Measurements from ENCODE around the gene CACNA2D1. TPM values are rescaled to one million over a fixed set of nuclear protein-coding genes. Genes with fewer than 3 reads are reported as not detected.
A peak's percentile ranks its signal among the peaks of the same experiment; 100 is the strongest.

Gene CACNA2D1
- total RNA-seq, 1 donor from 2014 or later = 32.9 TPM

DNA sequence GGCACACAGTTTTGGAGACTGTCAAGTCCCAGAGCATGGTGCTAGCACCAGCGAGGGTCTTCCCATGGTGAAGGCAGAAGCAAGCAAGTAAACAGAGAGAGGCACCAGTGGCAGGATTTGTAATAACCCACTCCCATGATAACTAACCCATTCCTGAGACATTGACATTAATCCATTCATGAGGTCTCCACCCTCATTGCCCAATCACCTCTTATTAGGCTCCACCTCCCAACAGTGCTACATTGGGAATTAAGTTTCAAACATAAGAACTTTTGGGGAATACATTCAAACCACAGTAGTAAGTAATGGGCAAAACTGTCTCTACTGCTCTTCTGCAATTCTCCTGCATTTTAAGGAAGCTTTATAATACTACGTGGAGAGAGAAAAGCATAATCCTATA lies 193.6 kb downstream of the CACNA2D1 start:
- H3K9me3 Mint-ChIP-seq (ENCODE audit: low read depth) = no peaks in the 10 kb centered on the region
- H3K36me3 Mint-ChIP-seq (ENCODE audit: low read depth) = peaks cover under 1% of the 10 kb centered on the region
- no peak for TF ChIP-seq CTCF (IDR thresholded peaks at IDR 0.05)
- H3K27me3 Mint-ChIP-seq (ENCODE audit: low read depth) = no peaks in the 10 kb centered on the region
- H3K27ac Mint-ChIP-seq (ENCODE audit: unreplicated experiment) = no peak overlapping the region
- peaks cover 16% of the 10 kb centered on the region for H3K4me1 Mint-ChIP-seq (ENCODE audit: low read depth)
- H3K4me3 Mint-ChIP-seq (ENCODE audit: unreplicated experiment) = no peak overlapping the region
- no peak for DNase-seq (ENCODE audit: low spot score)

- Mint-ChIP-seq H3K4me3 (ENCODE audit: unreplicated experiment) (no peak overlapping the region), H3K36me3 (ENCODE audit: low read depth) (no peaks in the 10 kb centered on the region), H3K9me3 (ENCODE audit: low read depth) (no peaks in the 10 kb centered on the region), H3K4me1 (ENCODE audit: low read depth) (peaks cover 16% of the 10 kb centered on the region), H3K27ac (ENCODE audit: unreplicated experiment) (peak overlapping the region; percentile 41), H3K27me3 (ENCODE audit: low read depth) (no peaks in the 10 kb centered on the region)
- no peak for DNase-seq (ENCODE audit: low spot score)
- peak; percentile 82 for TF ChIP-seq CTCF (IDR thresholded peaks at IDR 0.05)
Measured at GRCh38 chr7:82247814-82248433, 195.7 kb downstream of the CACNA2D1 start.

DNA sequence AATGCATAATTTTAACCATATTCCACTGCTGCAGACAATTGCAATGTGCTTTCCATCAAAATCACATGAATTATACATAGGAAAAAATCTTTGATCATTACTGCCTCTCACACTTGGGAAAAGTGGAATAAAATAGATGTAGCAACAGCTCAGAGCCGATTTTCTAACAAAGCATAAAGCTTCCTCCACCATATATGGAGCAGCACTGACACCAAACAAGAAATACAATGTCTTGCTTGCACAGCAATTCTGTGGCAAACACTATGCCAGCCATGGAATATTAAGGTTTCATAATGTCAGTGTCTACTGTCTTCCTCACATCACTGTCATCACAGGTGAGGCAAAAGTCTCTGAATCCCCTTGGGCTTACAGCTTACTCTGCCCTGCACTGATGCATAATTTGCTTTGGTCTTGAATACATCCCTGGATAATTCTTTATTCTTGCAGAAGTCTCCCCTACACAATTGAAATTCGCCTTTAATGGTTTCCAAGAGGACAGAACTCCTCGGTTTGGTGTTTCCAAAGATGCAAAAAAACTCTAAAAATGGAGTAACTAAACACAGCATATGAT lies 198.5 kb downstream of the CACNA2D1 start:
- no peaks in the 10 kb centered on the region for H3K36me3 Mint-ChIP-seq (ENCODE audit: low read depth)
- peaks cover 16% of the 10 kb centered on the region for H3K4me1 Mint-ChIP-seq (ENCODE audit: low read depth)

DNA sequence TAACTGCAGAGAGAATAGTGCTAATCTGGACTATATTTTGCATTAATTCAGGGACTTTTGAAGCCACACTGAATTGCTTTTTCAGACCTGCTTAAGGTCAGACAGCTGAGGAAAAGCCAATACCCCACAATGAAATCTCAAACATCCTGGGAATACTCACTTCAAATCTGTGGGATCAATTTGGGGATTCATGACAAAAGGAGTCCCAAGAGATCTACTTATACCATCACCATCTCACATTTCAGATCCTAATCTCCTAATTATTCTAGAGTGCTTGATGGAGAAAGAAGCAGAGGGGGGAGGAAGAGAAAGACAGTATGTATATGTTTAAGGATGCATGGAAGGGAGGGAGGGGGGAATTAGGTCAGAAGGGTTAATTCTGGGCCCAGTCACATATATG lies 202.2 kb downstream of the CACNA2D1 start:
- no peak for DNase-seq (ENCODE audit: low spot score)
- no peaks in the 10 kb centered on the region for H3K36me3 Mint-ChIP-seq (ENCODE audit: low read depth)
- H3K27ac Mint-ChIP-seq (ENCODE audit: unreplicated experiment) = no peak overlapping the region
- peaks cover under 1% of the 10 kb centered on the region for H3K4me1 Mint-ChIP-seq (ENCODE audit: low read depth)
- H3K4me3 Mint-ChIP-seq (ENCODE audit: unreplicated experiment) = no peak overlapping the region
- H3K27me3 Mint-ChIP-seq (ENCODE audit: low read depth) = no peaks in the 10 kb centered on the region
- H3K9me3 Mint-ChIP-seq (ENCODE audit: low read depth) = no peaks in the 10 kb centered on the region
- TF ChIP-seq CTCF (IDR thresholded peaks at IDR 0.05) = no peak

More for the DNA sequence above, 198.5 kb downstream of the CACNA2D1 start:
- Mint-ChIP-seq H3K27ac (ENCODE audit: unreplicated experiment) (no peak overlapping the region), H3K27me3 (ENCODE audit: low read depth) (no peaks in the 10 kb centered on the region), H3K9me3 (ENCODE audit: low read depth) (no peaks in the 10 kb centered on the region), H3K4me3 (ENCODE audit: unreplicated experiment) (no peak overlapping the region)
- TF ChIP-seq CTCF (IDR thresholded peaks at IDR 0.05) = no peak
- DNase-seq (ENCODE audit: low spot score) = no peak

DNA sequence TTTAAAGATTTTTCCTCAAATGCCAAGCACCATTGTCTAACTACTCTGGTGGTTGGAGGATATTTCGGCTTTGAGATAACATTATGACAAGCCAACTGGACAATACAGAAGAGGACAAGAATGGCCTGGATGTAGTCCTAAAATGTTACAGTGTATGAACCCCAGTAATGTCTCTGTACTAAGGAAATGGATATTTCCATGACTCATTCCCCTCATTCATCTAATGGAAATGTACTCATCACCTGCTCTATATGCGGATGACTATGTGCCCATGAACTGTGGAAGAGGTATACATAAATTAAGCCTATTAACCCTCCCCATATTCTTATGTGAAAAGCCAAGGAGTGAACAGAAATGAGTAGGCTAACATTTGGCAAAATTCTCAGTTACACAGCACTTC lies 207.9 kb downstream of the CACNA2D1 start:
- H3K9me3 Mint-ChIP-seq (ENCODE audit: low read depth) = no peaks in the 10 kb centered on the region

More for the DNA sequence above, 207.9 kb downstream of the CACNA2D1 start:
- Mint-ChIP-seq H3K4me3 (ENCODE audit: unreplicated experiment) (no peak overlapping the region), H3K27ac (ENCODE audit: unreplicated experiment) (no peak overlapping the region), H3K36me3 (ENCODE audit: low read depth) (no peaks in the 10 kb centered on the region), H3K27me3 (ENCODE audit: low read depth) (no peaks in the 10 kb centered on the region), H3K4me1 (ENCODE audit: low read depth) (peaks cover 3% of the 10 kb centered on the region)
- TF ChIP-seq CTCF (IDR thresholded peaks at IDR 0.05) = no peak
- no peak for DNase-seq (ENCODE audit: low spot score)
